Activated CD4-positive, alpha-beta T cell treated with anti-CD3 and anti-CD28 coated beads for 1 hour (primary cell): ENCODE data around the gene KMT2A.
"Not testable (repeated sequence)": the region's sequence is repeated elsewhere in the genome, so short reads cannot be mapped to it uniquely, and the experiment has no call there.

ENCODE experiments used
- DNase-seq: peaks from one replicate; pipeline ENCODE4 v3.0.0-alpha.2; 2020

Gene KMT2A

DNA sequence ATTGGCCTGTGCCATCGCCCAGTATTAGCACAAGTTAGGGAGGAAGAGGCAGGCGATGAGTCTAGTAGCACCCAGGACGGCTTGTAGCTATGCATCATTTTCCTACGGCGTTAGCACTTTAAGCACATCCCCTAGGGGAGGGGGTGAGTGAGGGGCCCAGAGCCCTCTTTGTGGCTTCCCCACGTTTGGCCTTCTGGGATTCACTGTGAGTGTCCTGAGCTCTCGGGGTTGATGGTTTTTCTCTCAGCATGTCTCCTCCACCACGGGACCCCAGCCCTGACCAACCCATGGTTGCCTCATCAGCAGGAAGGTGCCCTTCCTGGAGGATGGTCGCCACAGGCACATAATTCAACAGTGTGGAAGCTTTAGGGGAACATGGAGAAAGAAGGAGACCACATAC lies 99.0 kb downstream of the KMT2A start:
- no peak for DNase-seq

DNA sequence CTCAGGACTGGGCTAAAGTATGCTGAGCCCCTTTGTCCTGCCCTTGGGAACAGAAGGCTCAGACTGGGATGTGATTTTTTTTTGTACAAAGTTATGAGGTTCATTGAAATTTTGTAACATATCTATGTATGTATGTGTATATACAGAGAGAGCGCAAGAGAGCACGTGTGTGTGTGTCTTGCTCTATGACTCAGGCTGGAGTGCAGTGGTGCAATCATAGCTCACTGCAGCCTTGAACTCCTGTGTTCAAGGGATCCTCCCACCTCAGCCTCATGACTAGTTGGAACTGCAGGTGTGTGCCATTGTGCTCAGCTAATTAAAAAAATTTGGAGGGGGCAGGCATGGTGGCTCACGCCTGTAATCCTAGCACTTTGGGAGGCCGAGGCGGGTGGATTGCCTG lies 100.4 kb downstream of the KMT2A start:
- no peak for DNase-seq

DNA sequence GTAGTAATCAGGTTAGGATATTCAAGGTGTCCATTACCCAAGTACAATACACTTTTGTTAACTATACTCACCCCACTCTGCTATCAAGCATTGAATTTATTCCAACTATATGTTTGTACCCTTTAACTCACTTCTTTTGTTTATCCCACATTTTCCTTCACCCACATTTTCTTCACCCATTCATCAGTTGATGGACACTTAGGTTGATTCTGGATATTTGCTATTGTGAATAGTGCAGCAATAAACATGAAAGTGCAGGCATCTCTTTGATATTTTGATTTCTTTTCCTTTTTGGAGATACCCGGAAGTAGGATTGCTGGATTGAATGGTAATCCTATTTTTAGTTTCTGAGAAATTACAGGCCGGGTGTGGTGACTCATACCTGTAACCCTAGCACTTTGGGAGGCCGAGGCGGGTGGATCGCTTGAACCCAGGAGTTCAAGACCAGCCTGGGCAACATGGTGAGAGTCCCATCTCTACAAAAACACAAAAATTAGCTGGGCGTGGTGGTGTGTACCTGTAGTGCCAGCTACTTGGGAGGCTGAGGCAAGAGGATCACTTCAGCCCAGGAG lies 101.2 kb downstream of the KMT2A start:
- DNase-seq = no peak

- no peak for DNase-seq
These were observed 107.8 kb downstream of the KMT2A start for GRCh38 chr11:118544010-118544646.

DNA sequence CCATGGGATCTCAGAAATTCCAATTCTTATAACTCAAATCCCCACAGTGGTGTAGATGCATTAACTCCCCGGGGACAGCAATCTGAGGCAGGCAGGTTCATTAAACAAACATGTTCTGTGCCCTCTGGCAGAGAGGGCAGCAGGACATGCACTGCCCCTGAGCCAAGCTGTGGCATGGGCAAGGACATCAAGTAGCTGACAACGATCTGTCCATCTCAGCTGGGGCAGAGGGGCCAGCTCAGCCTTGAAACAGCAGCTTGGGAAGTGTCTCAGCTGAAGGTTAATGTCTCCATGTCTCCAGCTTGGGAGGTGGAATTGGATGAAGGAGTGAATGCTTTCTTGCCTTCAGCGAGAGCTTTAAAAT lies 108.3 kb downstream of the KMT2A start:
- DNase-seq = no peak

DNA sequence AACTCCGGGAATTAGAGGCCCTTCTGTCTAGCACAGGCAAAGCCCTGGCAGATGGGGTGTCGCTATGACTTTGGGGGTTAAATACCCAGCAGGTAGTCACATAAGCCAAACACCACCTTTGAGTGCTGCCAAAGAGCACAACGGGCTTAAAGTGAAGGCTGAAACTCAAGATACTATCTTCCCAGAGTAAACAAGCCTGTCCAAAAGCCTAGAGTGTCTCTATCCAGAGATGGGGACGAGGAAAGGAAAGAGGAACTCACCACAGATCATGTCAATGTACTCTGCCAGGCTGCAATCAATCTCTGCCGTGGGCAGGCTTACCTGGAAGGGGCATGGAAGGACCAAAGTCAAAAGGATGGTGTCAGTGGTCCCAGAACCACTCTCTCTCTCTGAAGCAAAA lies 109.2 kb downstream of the KMT2A start:
- no peak for DNase-seq

GRCh38 chr11:118547132-118547531 lies 110.8 kb downstream of the KMT2A start:
- DNase-seq = no peak

DNA sequence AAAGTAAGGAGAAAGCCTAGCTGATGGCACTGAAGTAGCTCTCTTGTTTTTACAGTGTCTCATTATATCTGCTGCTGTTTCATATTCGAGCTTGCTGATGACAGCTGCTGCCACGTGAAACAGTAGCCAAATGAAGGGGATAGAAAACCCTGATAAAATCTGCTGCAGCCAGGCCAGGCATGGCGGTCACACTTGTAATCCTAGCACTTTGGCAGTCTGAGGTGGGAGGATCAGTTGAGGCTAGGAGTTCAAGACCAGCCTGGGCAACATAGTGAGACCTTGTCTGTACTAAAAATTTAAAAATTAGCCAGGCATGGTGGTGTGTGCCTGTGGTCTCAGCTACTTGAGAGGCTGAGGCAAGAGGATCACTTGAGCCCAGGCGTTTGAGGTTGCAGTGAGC lies 116.0 kb downstream of the KMT2A start:
- DNase-seq = no peak

DNA sequence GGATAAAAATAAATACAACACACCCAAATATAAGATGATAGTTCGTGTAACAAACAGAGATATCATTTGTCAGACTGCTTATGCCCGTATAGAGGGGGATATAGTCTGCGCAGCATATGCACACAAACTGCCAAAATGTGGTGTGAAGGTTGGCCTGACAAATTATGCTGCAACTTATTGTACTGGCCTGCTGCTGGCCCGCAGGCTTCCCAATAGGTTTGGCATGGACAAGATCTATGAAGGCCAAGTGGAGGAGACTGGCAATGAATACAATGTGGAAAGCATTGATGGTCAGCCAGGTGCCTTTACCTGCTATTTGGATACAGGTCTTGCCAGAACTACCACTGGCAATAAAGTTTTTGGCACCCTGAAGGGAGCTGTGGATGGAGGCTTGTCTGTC lies 124.5 kb downstream of the KMT2A start:
- no peak for DNase-seq

DNA sequence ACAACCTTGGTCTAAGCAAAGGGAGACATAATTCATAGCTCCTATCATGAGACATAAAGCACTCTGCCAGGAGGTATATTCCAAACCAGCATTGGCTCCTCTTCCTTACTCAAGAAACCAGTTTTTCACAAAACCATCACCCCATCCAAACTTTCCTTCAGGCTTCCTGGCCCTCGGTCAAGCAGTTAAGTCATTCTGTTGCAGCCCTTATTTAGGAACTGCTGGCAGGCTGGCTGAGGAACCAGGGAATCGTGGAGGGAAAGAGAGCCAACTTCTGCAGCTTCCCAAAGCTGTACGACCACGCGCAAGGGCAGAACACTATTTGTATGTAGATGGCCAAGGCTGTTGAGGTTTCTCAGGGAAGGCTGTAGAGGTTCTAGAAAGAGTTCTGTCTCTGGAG lies 128.8 kb downstream of the KMT2A start:
- DNase-seq = no peak

DNA sequence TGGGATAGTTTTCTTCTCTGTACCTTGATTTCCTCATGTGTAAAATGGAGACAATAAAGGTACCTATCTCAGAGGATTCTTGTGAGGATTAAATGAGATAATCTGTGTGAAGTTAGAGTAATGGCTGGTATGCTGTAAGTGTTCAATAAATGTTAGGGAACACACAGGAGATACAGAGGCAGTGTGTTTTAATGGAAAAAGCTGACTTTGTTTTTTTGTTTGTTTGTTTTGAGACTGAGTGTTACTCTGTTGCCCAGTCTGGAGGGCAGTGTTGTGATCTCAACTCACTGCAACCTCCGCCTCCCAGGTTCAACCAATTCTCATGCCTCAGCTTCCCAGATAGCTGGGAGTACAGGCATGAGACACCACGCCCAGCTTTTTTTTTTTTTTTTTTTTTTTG lies 133.4 kb downstream of the KMT2A start:
- no peak for DNase-seq

- no peak for DNase-seq
These were observed 134.5 kb downstream of the KMT2A start for GRCh38 chr11:118570787-118571186.

- DNase-seq = not testable (repeated sequence)
These were observed 135.4 kb downstream of the KMT2A start for GRCh38 chr11:118571701-118572060.

GRCh38 chr11:118572061-118572980 lies 136.0 kb downstream of the KMT2A start, which contains the start of gene ARCN1:
Gene ARCN1 (plus strand): TSS chr11:118572409. CDS start chr11:118572548, 139 bp downstream.
- peak; percentile 71 for DNase-seq

GRCh38 chr11:118572981-118573550 lies 136.8 kb downstream of the KMT2A start:
- no peak for DNase-seq

DNA sequence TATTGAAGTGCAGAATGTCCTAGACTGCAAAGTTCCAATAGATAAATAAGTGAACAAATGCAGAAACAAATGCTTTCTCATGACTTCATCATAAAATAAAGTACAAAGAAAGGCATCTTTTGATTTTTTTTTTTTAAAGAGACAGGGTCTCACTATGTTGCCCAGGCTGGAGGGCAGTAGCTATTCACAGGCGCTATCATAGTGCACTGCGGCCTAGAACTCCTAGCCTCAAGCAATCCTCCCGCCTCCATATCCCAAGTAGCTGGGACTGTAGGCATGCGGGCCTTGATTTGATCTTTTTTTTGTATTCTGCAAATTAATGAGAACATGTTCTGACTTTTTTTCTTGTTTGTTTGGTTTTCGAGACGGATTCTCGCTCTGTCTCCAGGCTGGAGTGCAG lies 138.3 kb downstream of the KMT2A start:
- no peak for DNase-seq
